ENCODE data around the gene AP2A2. TPM values are rescaled to one million over a fixed set of nuclear protein-coding genes. Genes with fewer than 3 reads are reported as not detected.

AP2A2 gene
- total RNA-seq, 1 experiment from 2014 or later: 55.5 TPM

DNA sequence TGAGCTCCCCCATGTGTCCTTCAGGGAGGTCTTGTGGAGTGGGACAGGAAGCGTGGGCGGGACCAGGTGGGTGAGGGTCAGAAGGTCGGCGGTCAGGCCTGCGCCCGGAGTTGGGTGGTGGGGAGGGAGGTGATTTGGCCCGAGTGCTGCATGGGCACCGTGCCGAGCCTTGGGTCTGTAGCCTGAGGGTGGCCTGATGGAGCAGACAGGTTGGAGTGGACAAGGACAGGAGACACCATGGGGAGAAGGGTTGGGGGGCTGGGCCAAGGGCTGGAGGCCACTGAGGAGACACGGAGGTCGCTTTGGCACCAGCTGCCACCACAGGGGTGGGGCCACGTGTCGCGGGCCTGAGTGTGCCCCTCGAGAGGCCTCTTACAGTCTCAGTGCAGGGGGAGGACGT, 53.1 kb downstream of the AP2A2 start:
- H2AFZ ChIP-seq (ENCODE audit: low read depth, low read length, poor library complexity, severe bottlenecking): no peak overlapping the region
- intact Hi-C loops (cut with micrococcal nuclease): no loop called here

More for the DNA sequence above, 53.1 kb downstream of the AP2A2 start:
- DNase-seq (ENCODE audit: low read depth, low spot score) (no peak), ATAC-seq (no peak)
- Histone ChIP-seq H3K9ac (ENCODE audit: low read length) (no peak overlapping the region), H3K9me2 (ENCODE audit: insufficient read depth) (no peaks in the 10 kb centered on the region), H3K4me2 (ENCODE audit: low read length) (no peak overlapping the region), H4K20me1 (ENCODE audit: insufficient read depth) (no peaks in the 10 kb centered on the region), H3K27me3 (ENCODE audit: insufficient read depth, low read length) (no peaks in the 10 kb centered on the region), H3K79me2 (ENCODE audit: insufficient read depth, low read length) (0 out of 2 replicates have a peak, but pooled peaks cover 3% of the 10 kb centered on the region), H3K4me3 (replicated peaks in 1 of 2; ENCODE audit: low read depth in 1 of 2, low read length in 2 of 2) (no peak overlapping the region), H3K36me3 (ENCODE audit: control insufficient read depth in 1 of 2, insufficient read depth in 2 of 2, low read length in 2 of 2) (peaks cover 19 to 29% of the 10 kb centered on the region in 2 experiments; a peak in 3 of 4 replicates), H3K27ac (ENCODE audit: low read depth, low read length) (no peak overlapping the region), H3K4me1 (ENCODE audit: control insufficient read depth in 1 of 2, insufficient read depth in 2 of 2, low read length in 2 of 2) (no peaks in the 10 kb centered on the region), H3K9me3 (ENCODE audit: control insufficient read depth in 1 of 2, insufficient read depth in 1 of 2, low read depth in 1 of 2, low read length in 2 of 2) (no peaks in the 10 kb centered on the region)
- BruUV-seq (replicated peaks): no TSS peak
- POLR2A ChIA-PET: no interaction called here
- CTCF ChIA-PET: no interaction called here
- TF ChIP-seq, protein P1, sequence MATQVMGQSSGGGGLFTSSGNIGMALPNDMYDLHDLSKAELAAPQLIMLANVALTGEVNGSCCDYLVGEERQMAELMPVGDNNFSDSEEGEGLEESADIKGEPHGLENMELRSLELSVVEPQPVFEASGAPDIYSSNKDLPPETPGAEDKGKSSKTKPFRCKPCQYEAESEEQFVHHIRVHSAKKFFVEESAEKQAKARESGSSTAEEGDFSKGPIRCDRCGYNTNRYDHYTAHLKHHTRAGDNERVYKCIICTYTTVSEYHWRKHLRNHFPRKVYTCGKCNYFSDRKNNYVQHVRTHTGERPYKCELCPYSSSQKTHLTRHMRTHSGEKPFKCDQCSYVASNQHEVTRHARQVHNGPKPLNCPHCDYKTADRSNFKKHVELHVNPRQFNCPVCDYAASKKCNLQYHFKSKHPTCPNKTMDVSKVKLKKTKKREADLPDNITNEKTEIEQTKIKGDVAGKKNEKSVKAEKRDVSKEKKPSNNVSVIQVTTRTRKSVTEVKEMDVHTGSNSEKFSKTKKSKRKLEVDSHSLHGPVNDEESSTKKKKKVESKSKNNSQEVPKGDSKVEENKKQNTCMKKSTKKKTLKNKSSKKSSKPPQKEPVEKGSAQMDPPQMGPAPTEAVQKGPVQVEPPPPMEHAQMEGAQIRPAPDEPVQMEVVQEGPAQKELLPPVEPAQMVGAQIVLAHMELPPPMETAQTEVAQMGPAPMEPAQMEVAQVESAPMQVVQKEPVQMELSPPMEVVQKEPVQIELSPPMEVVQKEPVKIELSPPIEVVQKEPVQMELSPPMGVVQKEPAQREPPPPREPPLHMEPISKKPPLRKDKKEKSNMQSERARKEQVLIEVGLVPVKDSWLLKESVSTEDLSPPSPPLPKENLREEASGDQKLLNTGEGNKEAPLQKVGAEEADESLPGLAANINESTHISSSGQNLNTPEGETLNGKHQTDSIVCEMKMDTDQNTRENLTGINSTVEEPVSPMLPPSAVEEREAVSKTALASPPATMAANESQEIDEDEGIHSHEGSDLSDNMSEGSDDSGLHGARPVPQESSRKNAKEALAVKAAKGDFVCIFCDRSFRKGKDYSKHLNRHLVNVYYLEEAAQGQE (IDR thresholded peaks at IDR 0.05; ENCODE audit: low read depth): no peak
- no peak for TF ChIP-seq RAD21 (IDR thresholded peaks at IDR 0.05; ENCODE audit: low read depth)
- TF ChIP-seq EZH2phosphoT487 (IDR thresholded peaks at IDR 0.05; ENCODE audit: borderline replicate concordance): no peak
- TF ChIP-seq JUND (IDR thresholded peaks at IDR 0.05): no peak
- no peak for TF ChIP-seq FOSL1 (IDR thresholded peaks at IDR 0.05; ENCODE audit: low read depth)
- TF ChIP-seq CBX3 (IDR thresholded peaks at IDR 0.05; ENCODE audit: low read depth): no peak
- TF ChIP-seq, protein P2, sequence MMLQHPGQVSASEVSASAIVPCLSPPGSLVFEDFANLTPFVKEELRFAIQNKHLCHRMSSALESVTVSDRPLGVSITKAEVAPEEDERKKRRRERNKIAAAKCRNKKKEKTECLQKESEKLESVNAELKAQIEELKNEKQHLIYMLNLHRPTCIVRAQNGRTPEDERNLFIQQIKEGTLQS (IDR thresholded peaks at IDR 0.05): no peak
- no peak for TF ChIP-seq EZH2 (IDR thresholded peaks at IDR 0.05)
- no peak for TF ChIP-seq SIN3A (IDR thresholded peaks at IDR 0.05; ENCODE audit: low read depth)
- TF ChIP-seq EGR1 (IDR thresholded peaks at IDR 0.05; ENCODE audit: low read depth): no peak
- TF ChIP-seq, protein P3, sequence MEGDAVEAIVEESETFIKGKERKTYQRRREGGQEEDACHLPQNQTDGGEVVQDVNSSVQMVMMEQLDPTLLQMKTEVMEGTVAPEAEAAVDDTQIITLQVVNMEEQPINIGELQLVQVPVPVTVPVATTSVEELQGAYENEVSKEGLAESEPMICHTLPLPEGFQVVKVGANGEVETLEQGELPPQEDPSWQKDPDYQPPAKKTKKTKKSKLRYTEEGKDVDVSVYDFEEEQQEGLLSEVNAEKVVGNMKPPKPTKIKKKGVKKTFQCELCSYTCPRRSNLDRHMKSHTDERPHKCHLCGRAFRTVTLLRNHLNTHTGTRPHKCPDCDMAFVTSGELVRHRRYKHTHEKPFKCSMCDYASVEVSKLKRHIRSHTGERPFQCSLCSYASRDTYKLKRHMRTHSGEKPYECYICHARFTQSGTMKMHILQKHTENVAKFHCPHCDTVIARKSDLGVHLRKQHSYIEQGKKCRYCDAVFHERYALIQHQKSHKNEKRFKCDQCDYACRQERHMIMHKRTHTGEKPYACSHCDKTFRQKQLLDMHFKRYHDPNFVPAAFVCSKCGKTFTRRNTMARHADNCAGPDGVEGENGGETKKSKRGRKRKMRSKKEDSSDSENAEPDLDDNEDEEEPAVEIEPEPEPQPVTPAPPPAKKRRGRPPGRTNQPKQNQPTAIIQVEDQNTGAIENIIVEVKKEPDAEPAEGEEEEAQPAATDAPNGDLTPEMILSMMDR (IDR thresholded peaks at IDR 0.05 in 2 of 3, conservative IDR thresholded peaks at IDR 0.05 in 1 of 3; ENCODE audit: borderline replicate concordance in 1 of 3, insufficient read depth in 1 of 3, low read depth in 2 of 3, low read length in 2 of 3): no peak
- no peak for TF ChIP-seq YY1 (IDR thresholded peaks at IDR 0.05; ENCODE audit: extremely low read depth, insufficient replicate concordance, low read depth, low read length)
- TF ChIP-seq POLR2A (IDR thresholded peaks at IDR 0.05; ENCODE audit: borderline replicate concordance, extremely low read depth, insufficient read depth, insufficient read length): no peak
- RAD21 ChIA-PET (ENCODE audit: low non-redundant PET in 1 of 2, low total read pairs in 2 of 2, uncharacterized antibody in 2 of 2, unreplicated experiment in 2 of 2): no interaction called here
